Cortex of kidney (tissue), 1 donor: Measurements from ENCODE around the gene IL12RB2.
"Not testable (repeated sequence)": the region's sequence is repeated elsewhere in the genome, so short reads cannot be mapped to it uniquely, and the experiment has no call there.

Experiments
- DNase-seq: peaks from one replicate; lab custom pipeline; 2025; lab: John Stamatoyannopoulos, UW

IL12RB2 gene

GRCh38 chr1:67394548-67394947, 86.9 kb downstream of the IL12RB2 start:
- DNase-seq, result no peak

DNA sequence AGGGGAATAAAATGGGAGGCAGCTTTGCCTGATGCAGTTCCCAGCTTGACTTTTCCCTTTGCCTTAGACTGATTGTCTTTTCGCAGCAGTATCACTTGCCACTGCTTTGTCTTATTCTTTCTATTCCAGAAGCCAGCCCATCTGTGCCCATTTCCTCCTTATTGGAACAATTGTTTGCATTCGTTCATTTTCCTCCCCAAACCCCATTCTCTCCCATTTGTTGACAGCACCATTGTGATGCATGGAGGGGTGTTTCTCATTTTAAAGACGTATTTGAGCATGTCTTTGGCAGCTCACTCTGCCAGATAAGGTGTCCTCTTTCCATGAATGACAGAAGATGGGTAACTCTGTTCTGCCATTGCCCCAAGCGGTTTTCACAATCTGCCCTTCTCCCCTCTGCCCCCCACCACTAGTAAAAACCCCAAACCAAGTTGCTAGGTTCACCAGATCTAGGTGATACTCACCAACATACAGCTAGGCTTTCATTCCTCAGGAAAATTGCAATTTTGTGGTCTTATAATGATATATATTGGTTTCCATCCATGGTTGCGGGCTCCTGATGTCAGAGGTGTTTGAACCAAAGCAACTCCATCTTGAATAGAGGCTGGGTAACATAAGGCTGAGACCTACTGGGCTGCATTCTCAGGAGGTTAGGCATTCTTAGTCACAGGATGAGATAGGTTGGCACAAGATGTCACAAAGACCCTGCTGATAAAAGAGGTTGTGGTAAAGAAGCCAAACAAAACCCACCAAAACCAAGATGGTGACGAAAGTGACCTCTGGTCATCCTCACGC, 91.7 kb downstream of the IL12RB2 start:
- no peak for DNase-seq

GRCh38 chr1:67400029-67400786, 92.5 kb downstream of the IL12RB2 start:
- DNase-seq, result not testable (repeated sequence)

- DNase-seq, result no peak
Observed at GRCh38 chr1:67401443-67401842, 93.8 kb downstream of the IL12RB2 start.

GRCh38 chr1:67404212-67404620, 96.5 kb downstream of the IL12RB2 start:
- no peak for DNase-seq

DNA sequence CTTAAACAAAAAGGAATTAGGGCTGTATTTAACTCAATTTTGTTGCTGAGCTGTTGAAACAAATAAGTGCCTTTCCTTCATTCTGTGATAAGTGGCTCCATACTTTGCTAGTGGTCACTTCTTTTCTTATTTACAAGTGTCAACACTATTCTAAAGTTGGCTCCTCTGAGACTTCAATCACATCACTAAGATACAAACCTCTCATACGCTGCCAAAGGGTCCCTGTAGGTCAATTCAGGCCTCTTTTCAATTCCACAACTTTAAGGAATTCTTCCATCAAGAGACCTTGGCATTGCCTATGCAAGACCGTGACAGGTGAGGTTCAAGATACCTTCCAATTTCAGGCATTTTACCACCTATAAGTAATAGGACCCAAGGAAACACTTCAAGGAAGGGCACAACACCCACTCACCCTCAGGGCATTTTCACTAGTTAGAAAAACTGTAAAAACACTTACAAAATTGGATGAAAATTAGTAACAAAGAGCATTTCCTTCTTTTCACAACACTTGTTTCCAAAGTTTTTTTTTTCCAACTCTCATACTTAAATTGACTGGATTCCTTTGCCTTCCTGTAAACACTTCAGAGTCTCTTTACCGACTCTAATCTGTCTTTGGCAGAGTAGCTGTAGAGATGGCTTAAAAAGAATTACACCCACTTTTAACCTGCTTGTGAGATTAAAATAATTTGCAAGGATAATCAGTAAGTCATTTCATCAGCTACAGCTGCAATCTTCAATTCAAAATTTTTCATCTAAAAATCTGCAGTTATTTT, 98.0 kb downstream of the IL12RB2 start:
- DNase-seq, result no peak

GRCh38 chr1:67407498-67407897, 99.8 kb downstream of the IL12RB2 start:
- no peak for DNase-seq

DNA sequence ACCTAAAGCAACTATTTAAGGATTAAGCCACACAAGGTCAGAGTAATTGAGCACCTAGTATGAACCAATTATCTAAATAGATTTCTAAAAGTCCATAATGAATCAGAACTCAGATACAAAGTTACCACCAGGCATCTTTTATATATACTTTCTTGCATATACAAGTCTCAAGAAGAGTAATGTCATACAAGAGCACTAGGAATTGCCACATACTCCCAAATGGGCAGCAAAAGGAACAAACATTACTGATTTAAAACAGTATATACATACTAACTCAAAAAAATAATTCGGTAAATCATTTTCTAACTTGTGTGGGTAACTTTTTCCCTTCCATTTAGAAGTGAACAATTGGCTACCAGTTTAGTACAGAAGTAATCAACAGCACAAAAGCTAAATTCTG, 100.5 kb downstream of the IL12RB2 start:
- no peak for DNase-seq

DNA sequence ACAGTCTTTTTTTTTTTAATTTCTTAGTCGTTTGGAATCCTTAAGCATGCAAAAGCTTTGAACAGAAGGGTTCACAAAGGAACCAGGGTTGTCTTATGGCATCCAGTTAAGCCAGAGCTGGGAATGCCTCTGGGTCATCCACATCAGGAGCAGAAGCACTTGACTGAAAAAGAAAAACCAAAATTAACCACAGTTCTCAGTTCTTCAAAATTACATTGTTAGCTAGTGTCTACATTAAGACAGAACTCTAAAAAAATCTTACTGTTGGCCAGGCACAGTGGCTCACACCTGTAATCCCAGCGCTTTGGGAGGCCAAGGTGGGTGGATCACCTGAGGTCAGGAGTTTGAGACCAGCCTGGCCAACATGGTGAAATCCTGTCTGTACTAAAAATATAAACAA, 105.4 kb downstream of the IL12RB2 start:
- not testable (repeated sequence) for DNase-seq

- no peak for DNase-seq
Observed at GRCh38 chr1:67414574-67414973, 106.9 kb downstream of the IL12RB2 start.

DNA sequence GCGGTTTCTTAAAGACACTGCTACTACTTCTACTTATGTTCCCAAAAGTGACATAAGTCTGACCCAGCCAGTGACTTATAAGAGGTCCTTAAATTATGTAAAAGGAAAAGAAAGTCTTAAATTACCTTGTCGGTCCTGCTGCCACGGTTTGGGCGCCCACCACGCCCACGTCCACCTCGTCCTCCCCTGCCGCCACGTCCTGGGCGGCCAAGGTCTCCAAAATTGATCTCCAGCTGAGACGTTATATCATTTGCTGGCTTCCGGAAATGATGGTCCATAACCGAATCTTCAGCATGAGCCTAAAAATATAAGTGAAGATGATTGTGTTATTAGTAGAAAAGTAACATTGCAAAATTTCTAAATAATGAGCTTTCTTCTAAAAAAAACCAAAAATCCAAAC, 107.4 kb downstream of the IL12RB2 start:
- no peak for DNase-seq

GRCh38 chr1:67417733-67418132, 110.1 kb downstream of the IL12RB2 start:
- DNase-seq, result not testable (repeated sequence)

- DNase-seq, result no peak
Observed at GRCh38 chr1:67418839-67419586, 111.3 kb downstream of the IL12RB2 start.

- no peak for DNase-seq
Observed at GRCh38 chr1:67420835-67421492, 113.3 kb downstream of the IL12RB2 start.

GRCh38 chr1:67427465-67427864, 119.8 kb downstream of the IL12RB2 start:
- DNase-seq, result no peak

DNA sequence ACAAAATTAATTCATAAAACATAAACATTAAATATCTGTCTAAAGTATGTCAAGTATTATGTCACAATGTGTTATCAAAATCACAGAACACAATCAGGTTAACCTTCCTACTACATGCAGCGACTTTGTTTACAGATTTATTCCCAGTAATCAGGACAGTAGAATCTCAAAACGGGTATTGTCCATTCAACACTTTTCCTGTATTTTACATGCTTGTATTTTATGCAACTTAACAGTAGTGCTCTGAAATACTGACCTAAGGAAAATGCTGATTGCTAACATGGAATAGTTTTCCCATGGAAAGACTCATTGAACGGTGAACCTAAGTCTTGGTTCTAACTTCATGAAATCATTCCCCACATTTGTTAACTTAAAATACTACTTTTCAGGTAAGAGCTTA, 120.3 kb downstream of the IL12RB2 start:
- no peak for DNase-seq

DNA sequence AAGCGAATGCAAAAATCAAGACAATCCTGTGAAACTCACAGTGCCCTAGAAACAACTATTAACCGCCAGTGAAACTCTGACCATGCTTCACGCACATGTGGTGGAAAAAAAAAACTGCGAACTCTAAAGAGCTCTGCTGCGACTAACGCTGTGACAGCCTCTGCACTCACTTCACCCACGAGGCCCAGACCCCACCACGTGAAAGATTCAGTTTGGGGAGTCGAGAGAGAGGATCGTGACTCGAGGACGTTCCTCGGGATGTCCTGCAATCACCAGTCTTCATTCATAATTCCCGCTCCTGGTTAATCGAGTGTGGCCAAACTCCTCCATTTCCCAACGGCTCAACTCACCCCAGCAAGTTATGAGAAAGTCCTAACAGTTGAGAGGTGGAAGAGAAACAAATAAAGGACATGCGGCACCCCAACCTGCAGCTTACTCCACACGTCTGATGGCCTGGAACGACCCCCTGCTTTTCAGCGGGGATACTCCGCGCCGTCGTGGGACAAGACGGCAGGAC, 121.4 kb downstream of the IL12RB2 start:
- DNase-seq, result no peak

- no peak for DNase-seq
Observed at GRCh38 chr1:67429528-67430357, 122.1 kb downstream of the IL12RB2 start.

- DNase-seq, result peak; percentile 38
Observed at GRCh38 chr1:67430358-67431155, 122.9 kb downstream of the IL12RB2 start, which contains the start of gene SERBP1. TSS of gene SERBP1 (minus strand) at chr1:67430402. CDS start at chr1:67430300, 102 bp downstream.
